Osteocyte (in vitro differentiated cells): ENCODE results near the gene CCL24. TPM values are rescaled to one million over a fixed set of nuclear protein-coding genes. Genes with fewer than 3 reads are reported as not detected.
"Not testable (repeated sequence)": the region's sequence is repeated elsewhere in the genome, so short reads cannot be mapped to it uniquely, and the experiment has no call there.

ENCODE experiments used
- DNase-seq: peaks from one replicate; pipeline ENCODE4 v3.0.0; 2021; ENCODE audit warnings: mixed read lengths; ENCODE audit not compliant: unreplicated experiment; ENCODE audit errors: extremely low spot score
- H3K27ac Mint-ChIP-seq: one replicate; pipeline ENCODE4 v1.8.0; 2021; ENCODE audit warnings: mild to moderate bottlenecking, mixed read lengths; ENCODE audit not compliant: unreplicated experiment
- H3K27me3 Mint-ChIP-seq: one replicate; pipeline ENCODE4 v1.8.0; 2021; ENCODE audit warnings: mixed read lengths; ENCODE audit not compliant: unreplicated experiment
- H3K36me3 Mint-ChIP-seq: one replicate; pipeline ENCODE4 v1.8.0; 2021; ENCODE audit warnings: mixed read lengths; ENCODE audit not compliant: unreplicated experiment
- H3K4me1 Mint-ChIP-seq: one replicate; pipeline ENCODE4 v1.8.0; 2021; ENCODE audit warnings: mixed read lengths; ENCODE audit not compliant: unreplicated experiment
- H3K4me3 Mint-ChIP-seq: one replicate; pipeline ENCODE4 v1.8.0; 2021; ENCODE audit warnings: mild to moderate bottlenecking, moderate library complexity, mixed read lengths; ENCODE audit not compliant: unreplicated experiment
- H3K9me3 Mint-ChIP-seq: one replicate; pipeline ENCODE4 v1.8.0; 2021; ENCODE audit warnings: mixed read lengths; ENCODE audit not compliant: unreplicated experiment
- CTCF ChIP-seq: fragments of 200-600 bp; sonication (generic); IDR thresholded peaks from 2 replicates; pipeline ENCODE4 v1.5.0; 2021; ENCODE audit warnings: antibody characterized with exemption, mild to moderate bottlenecking, moderate library complexity
- total RNA-seq: library from RNA; stranded (reverse); gene quantifications from 2 replicates; pipeline ENCODE4 v1.2.1, GENCODE V29; 2021

Gene CCL24
- total RNA-seq, 1 donor from 2014 or later: not detected

GRCh38 chr7:75795831-75796285 is 17.7 kb downstream of the CCL24 start:
- peaks cover 26% of the 10 kb centered on the region for H3K27me3 Mint-ChIP-seq
- DNase-seq: no peak
- no peaks in the 10 kb centered on the region for H3K36me3 Mint-ChIP-seq
- no peak overlapping the region for H3K27ac Mint-ChIP-seq
- H3K4me1 Mint-ChIP-seq: peaks cover 5% of the 10 kb centered on the region
- no peak overlapping the region for H3K4me3 Mint-ChIP-seq
- H3K9me3 Mint-ChIP-seq: no peaks in the 10 kb centered on the region
- TF ChIP-seq CTCF: no peak

GRCh38 chr7:75793676-75794075 is 19.9 kb downstream of the CCL24 start:
- Mint-ChIP-seq H3K4me3 (no peak overlapping the region), H3K4me1 (peaks cover 5% of the 10 kb centered on the region), H3K27ac (no peak overlapping the region), H3K27me3 (peaks cover 29% of the 10 kb centered on the region), H3K9me3 (no peaks in the 10 kb centered on the region), H3K36me3 (no peaks in the 10 kb centered on the region)
- TF ChIP-seq CTCF: no peak
- no peak for DNase-seq

- not testable (repeated sequence) for DNase-seq, H3K4me1 Mint-ChIP-seq, H3K4me3 Mint-ChIP-seq, H3K27ac Mint-ChIP-seq, H3K36me3 Mint-ChIP-seq, H3K9me3 Mint-ChIP-seq
- peaks cover 23% of the 10 kb centered on the region for H3K27me3 Mint-ChIP-seq
These were observed 21.0 kb downstream of the CCL24 start for GRCh38 chr7:75792567-75792966.

GRCh38 chr7:75789361-75789924 is 24.2 kb downstream of the CCL24 start:
- H3K36me3 Mint-ChIP-seq: no peaks in the 10 kb centered on the region
- peaks cover 1% of the 10 kb centered on the region for H3K4me1 Mint-ChIP-seq
- TF ChIP-seq CTCF: no peak
- no peaks in the 10 kb centered on the region for H3K9me3 Mint-ChIP-seq
- H3K27ac Mint-ChIP-seq: no peak overlapping the region
- no peak overlapping the region for H3K4me3 Mint-ChIP-seq
- H3K27me3 Mint-ChIP-seq: peaks cover 8% of the 10 kb centered on the region
- no peak for DNase-seq

- H3K27me3 Mint-ChIP-seq, DNase-seq, H3K36me3 Mint-ChIP-seq, H3K9me3 Mint-ChIP-seq, H3K27ac Mint-ChIP-seq, H3K4me1 Mint-ChIP-seq, H3K4me3 Mint-ChIP-seq: not testable (repeated sequence)
These were observed 25.3 kb downstream of the CCL24 start for GRCh38 chr7:75788154-75788847.

- H3K27me3 Mint-ChIP-seq: peaks cover 40% of the 10 kb centered on the region
These were observed 30.5 kb downstream of the CCL24 start for GRCh38 chr7:75783058-75783457.

GRCh38 chr7:75780647-75781273 is 32.8 kb downstream of the CCL24 start:
- not testable (repeated sequence) for H3K9me3 Mint-ChIP-seq, H3K4me3 Mint-ChIP-seq, H3K4me1 Mint-ChIP-seq, H3K27ac Mint-ChIP-seq, H3K36me3 Mint-ChIP-seq, DNase-seq
- H3K27me3 Mint-ChIP-seq: peaks cover 40% of the 10 kb centered on the region

More at GRCh38 chr7:75783058-75783457, 30.5 kb downstream of the CCL24 start:
- H3K4me1 Mint-ChIP-seq, DNase-seq, H3K27ac Mint-ChIP-seq, H3K4me3 Mint-ChIP-seq, H3K36me3 Mint-ChIP-seq, H3K9me3 Mint-ChIP-seq: not testable (repeated sequence)

GRCh38 chr7:75779516-75779915 is 34.1 kb downstream of the CCL24 start:
- not testable (repeated sequence) for H3K27ac Mint-ChIP-seq, H3K9me3 Mint-ChIP-seq, DNase-seq, H3K4me1 Mint-ChIP-seq, H3K36me3 Mint-ChIP-seq, H3K4me3 Mint-ChIP-seq
- H3K27me3 Mint-ChIP-seq: peaks cover 40% of the 10 kb centered on the region

GRCh38 chr7:75779035-75779434 is 34.6 kb downstream of the CCL24 start:
- not testable (repeated sequence) for H3K4me3 Mint-ChIP-seq, DNase-seq, H3K9me3 Mint-ChIP-seq, H3K27ac Mint-ChIP-seq, H3K36me3 Mint-ChIP-seq, H3K4me1 Mint-ChIP-seq
- peaks cover 39% of the 10 kb centered on the region for H3K27me3 Mint-ChIP-seq
